GM13976 (cell line): ENCODE data around the gene ELOVL4.

ENCODE experiments used
- DNase-seq: peaks from one replicate; pipeline ENCODE4 v3.0.0; 2012; ENCODE audit warnings: low spot score
- CTCF ChIP-seq: IDR thresholded peaks from 2 replicates; pipeline ENCODE4 v1.5.1; 2012; ENCODE audit warnings: borderline replicate concordance, mild to moderate bottlenecking; ENCODE audit not compliant: insufficient read depth; ENCODE audit errors: extremely low read depth, missing control alignments, control extremely low read depth
- in situ Hi-C: fragments of 300-500 bp; cut with MboI; formaldehyde crosslinking; loops from one replicate; pipeline ENCODE4 v1.12.0; 2022; ENCODE audit warnings: low sequenced_read_pairs, mixed read lengths, inconsistent platforms; ENCODE audit not compliant: unreplicated experiment

Gene ELOVL4

GRCh38 chr6:79872303-79872702 is 75.0 kb downstream of the ELOVL4 start:
- no peak for TF ChIP-seq CTCF
- DNase-seq, result no peak
- in situ Hi-C loops, result no loop called here

- TF ChIP-seq CTCF, result peak; percentile 97
- DNase-seq, result peak; percentile 87
- in situ Hi-C loops, result no loop called here
Observed at GRCh38 chr6:79869600-79870084, 77.7 kb downstream of the ELOVL4 start.

GRCh38 chr6:79869184-79869583 is 78.2 kb downstream of the ELOVL4 start:
- no peak for TF ChIP-seq CTCF
- no peak for DNase-seq
- in situ Hi-C loops, result no loop called here

- DNase-seq, result peak; percentile 52
- TF ChIP-seq CTCF, result peak; percentile 40
- in situ Hi-C loops, result no loop called here
Observed at GRCh38 chr6:79868098-79868722, 79.1 kb downstream of the ELOVL4 start.
